GM10266 (cell line): Measurements from ENCODE around the gene HOXB7.

ENCODE experiments used
- DNase-seq: peaks from one replicate; pipeline ENCODE4 v3.0.0; 2012; ENCODE audit errors: extremely low spot score
- CTCF ChIP-seq: IDR thresholded peaks from 2 replicates; pipeline ENCODE4 v1.5.1; 2012; ENCODE audit warnings: mild to moderate bottlenecking, low read depth; ENCODE audit not compliant: control insufficient read depth, insufficient read depth; ENCODE audit errors: missing control alignments

HOXB7 gene

GRCh38 chr17:48645639-48646182, 34.9 kb upstream of the HOXB7 start:
- no peak for TF ChIP-seq CTCF

GRCh38 chr17:48644910-48645557, 34.2 kb upstream of the HOXB7 start:
- TF ChIP-seq CTCF = no peak
- DNase-seq = peak; percentile 13

More at GRCh38 chr17:48645639-48646182, 34.9 kb upstream of the HOXB7 start:
- DNase-seq = peak; percentile 16

- no peak for TF ChIP-seq CTCF
- no peak for DNase-seq
Measured at GRCh38 chr17:48644159-48644558, 33.3 kb upstream of the HOXB7 start.

- TF ChIP-seq CTCF = no peak
Measured at GRCh38 chr17:48643697-48644012, 32.8 kb upstream of the HOXB7 start.

GRCh38 chr17:48642843-48643696, 32.3 kb upstream of the HOXB7 start:
- no peak for TF ChIP-seq CTCF
- no peak for DNase-seq

More at GRCh38 chr17:48643697-48644012, 32.8 kb upstream of the HOXB7 start:
- DNase-seq = no peak

GRCh38 chr17:48642059-48642842, 31.4 kb upstream of the HOXB7 start:
- DNase-seq = no peak
- TF ChIP-seq CTCF = no peak
